Neural cell (in vitro differentiated cells): ENCODE measurements around the gene CALHM2. TPM values are rescaled to one million over a fixed set of nuclear protein-coding genes. Genes with fewer than 3 reads are reported as not detected.

Experiments
- H2AFZ ChIP-seq: fragments of 200-600, 300-800 bp; sonication (generic), shearing (Covaris generic); 2 replicates; pipeline ENCODE4 v1.6.0; 2014; ENCODE audit warnings: low read depth, mild to moderate bottlenecking, antibody characterized with exemption, low read length, moderate library complexity
- H3F3A ChIP-seq: fragments of 200-600 bp; shearing (Covaris generic); 2 replicates; pipeline ENCODE4 v1.6.1; 2016; ENCODE audit warnings: mild to moderate bottlenecking, moderate library complexity, mixed read lengths, antibody characterized with exemption, low read length; ENCODE audit not compliant: insufficient read depth, poor library complexity, severe bottlenecking
- H3K27ac ChIP-seq: fragments of 200-600, 300-800 bp; sonication (generic), shearing (Covaris generic); 2 replicates; pipeline ENCODE4 v1.5.1; 2014; ENCODE audit warnings: mild to moderate bottlenecking, low read length, moderate library complexity
- H3K27me3 ChIP-seq: fragments of 300-800, 200-600 bp; sonication (generic), shearing (Covaris generic); 2 replicates; pipeline ENCODE4 v1.6.0; 2014; ENCODE audit warnings: mild to moderate bottlenecking, low read depth, low read length, moderate library complexity; ENCODE audit not compliant: insufficient read depth
- H3K36me3 ChIP-seq: fragments of 300-800, 200-600 bp; sonication (generic), shearing (Covaris generic); 2 replicates; pipeline ENCODE4 v1.5.1; 2014; ENCODE audit warnings: mild to moderate bottlenecking, antibody characterized with exemption, low read length, moderate library complexity; ENCODE audit not compliant: insufficient read depth
- H3K4me2 ChIP-seq: fragments of 300-800, 200-600 bp; sonication (generic), shearing (Covaris generic); 2 replicates; pipeline ENCODE4 v1.6.0; 2014; ENCODE audit warnings: mild to moderate bottlenecking, low read length
- H3K4me3 ChIP-seq: fragments of 300-800, 200-600 bp; sonication (generic), shearing (Covaris generic); 2 replicates; pipeline ENCODE4 v1.5.1; 2014; ENCODE audit warnings: mild to moderate bottlenecking, low read length, moderate library complexity
- H3K79me2 ChIP-seq: fragments of 200-600 bp; shearing (Covaris generic); replicated peaks from 2 replicates; pipeline ENCODE4 v1.6.0; 2014; ENCODE audit warnings: mild to moderate bottlenecking, low read length, moderate library complexity; ENCODE audit not compliant: insufficient read depth
- H3K9ac ChIP-seq: fragments of 300-800, 200-600 bp; sonication (generic), shearing (Covaris generic); 2 replicates; pipeline ENCODE4 v1.6.1; 2016; ENCODE audit warnings: mild to moderate bottlenecking, low read length, mixed read lengths
- H3K9me2 ChIP-seq: fragments of 200-600 bp; shearing (Covaris generic); 2 replicates; pipeline ENCODE4 v1.6.1; 2016; ENCODE audit warnings: mild to moderate bottlenecking, low read length, mixed read lengths; ENCODE audit not compliant: insufficient read depth
- H3K9me3 ChIP-seq: fragments of 200-600, 300-800 bp; sonication (generic), shearing (Covaris generic); 2 replicates; pipeline ENCODE4 v1.6.1; 2016; ENCODE audit warnings: mild to moderate bottlenecking, mixed run types, low read length, moderate library complexity, mixed read lengths
- H4K20me1 ChIP-seq: fragments of 200-600 bp; shearing (Covaris generic); 2 replicates; pipeline ENCODE4 v1.6.1; 2016; ENCODE audit warnings: mild to moderate bottlenecking, mixed run types; ENCODE audit not compliant: insufficient read depth
- CTCF ChIP-seq: fragments of 450-650 bp; IDR thresholded peaks from 2 replicates; pipeline ENCODE4 v1.5.1; 2014; ENCODE audit warnings: antibody characterized with exemption, mild to moderate bottlenecking, moderate library complexity; ENCODE audit not compliant: poor library complexity, severe bottlenecking
- EP300 ChIP-seq: fragments of 450-650 bp; conservative IDR thresholded peaks from 2 replicates; pipeline ENCODE4 v1.6.1; 2014; ENCODE audit warnings: antibody characterized with exemption, mild to moderate bottlenecking, moderate library complexity; ENCODE audit not compliant: poor library complexity, severe bottlenecking
- EZH2 ChIP-seq: fragments of 200-600, 300-800 bp; shearing (Covaris generic), sonication (generic); IDR thresholded peaks from 2 replicates; pipeline ENCODE4 v1.6.1; 2014; ENCODE audit warnings: antibody characterized with exemption, low read length, borderline replicate concordance, mild to moderate bottlenecking; ENCODE audit not compliant: insufficient read depth, poor library complexity, severe bottlenecking
- MXI1 ChIP-seq: fragments of 450-650 bp; conservative IDR thresholded peaks from 2 replicates; pipeline ENCODE4 v1.6.1; 2014; ENCODE audit warnings: antibody characterized with exemption, mild to moderate bottlenecking; ENCODE audit not compliant: poor library complexity, severe bottlenecking
- POLR2AphosphoS5 ChIP-seq: IDR thresholded peaks from 2 replicates; pipeline ENCODE4 v1.6.1; 2012
- RAD21 ChIP-seq: fragments of 450-650 bp; conservative IDR thresholded peaks from 2 replicates; pipeline ENCODE4 v1.6.1; 2014; ENCODE audit warnings: antibody characterized with exemption, mild to moderate bottlenecking, moderate library complexity
- REST ChIP-seq: IDR thresholded peaks from 2 replicates; pipeline ENCODE4 v1.6.1; 2012; ENCODE audit warnings: borderline replicate concordance
- SMC3 ChIP-seq: fragments of 450-650 bp; conservative IDR thresholded peaks from 2 replicates; pipeline ENCODE4 v1.6.1; 2014; ENCODE audit warnings: antibody characterized with exemption, mild to moderate bottlenecking, moderate library complexity; ENCODE audit not compliant: poor library complexity
- TAF1 ChIP-seq: IDR thresholded peaks from 2 replicates; pipeline ENCODE4 v1.6.1; 2012; ENCODE audit warnings: low read depth
- polyA plus RNA-seq: library from polyadenylated mRNA; depleted of rRNA; stranded (reverse); fragments of >200 nt; gene quantifications from 2 replicates; pipeline ENCODE4 v1.2.3, GENCODE V29; 2014

CALHM2 gene
- polyA plus RNA-seq, 1 donor from 2014 or later = not detected

- no peak overlapping the region for H3K4me3 ChIP-seq
- no peaks in the 10 kb centered on the region for H3K36me3 ChIP-seq
- no peak for TF ChIP-seq MXI1
- TF ChIP-seq CTCF = peak; percentile 51
- TF ChIP-seq SMC3 = peak; percentile 37
- H3K27ac ChIP-seq = no peak overlapping the region
- no peak overlapping the region for H3K4me2 ChIP-seq
- H4K20me1 ChIP-seq = no peaks in the 10 kb centered on the region
- H2AFZ ChIP-seq = no peak overlapping the region
- no peaks in the 10 kb centered on the region for H3K9me3 ChIP-seq
- no peaks in the 10 kb centered on the region for H3K9me2 ChIP-seq
- no peaks in the 10 kb centered on the region for H3K79me2 ChIP-seq
- no peaks in the 10 kb centered on the region for H3K27me3 ChIP-seq
- no peak overlapping the region for H3K9ac ChIP-seq
- H3F3A ChIP-seq = no peaks in the 10 kb centered on the region
Measured at GRCh38 chr10:103481974-103482531, 29.9 kb upstream of the CALHM2 start.

DNA sequence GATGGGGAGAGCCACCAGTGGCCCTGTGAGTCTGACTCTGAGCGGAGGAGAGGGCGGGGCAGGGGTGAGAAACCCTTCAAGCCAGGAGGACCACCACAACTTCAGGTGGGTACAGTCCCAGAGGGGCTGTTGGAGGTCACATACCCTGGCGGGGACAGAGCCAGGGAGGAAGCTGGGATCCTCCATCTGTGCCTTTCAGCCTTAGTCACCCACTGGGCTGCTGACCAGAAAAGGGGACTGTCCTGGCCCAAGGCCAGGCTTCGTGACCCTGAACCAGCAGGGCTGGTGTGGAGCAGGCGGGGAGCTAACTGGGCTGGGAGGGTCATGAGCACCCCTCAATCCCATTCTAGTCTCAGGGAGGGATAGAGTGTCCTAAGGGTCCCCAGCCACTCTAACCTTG, 28.4 kb upstream of the CALHM2 start:
- Histone ChIP-seq H3K9ac (no peak overlapping the region), H2AFZ (no peak overlapping the region), H3K4me3 (no peak overlapping the region), H3K27me3 (no peaks in the 10 kb centered on the region), H3K9me3 (no peaks in the 10 kb centered on the region), H3F3A (no peaks in the 10 kb centered on the region), H3K79me2 (no peaks in the 10 kb centered on the region), H4K20me1 (no peaks in the 10 kb centered on the region), H3K4me2 (no peak overlapping the region), H3K9me2 (no peaks in the 10 kb centered on the region), H3K36me3 (no peaks in the 10 kb centered on the region), H3K27ac (no peak overlapping the region)
- TF ChIP-seq SMC3 = no peak

DNA sequence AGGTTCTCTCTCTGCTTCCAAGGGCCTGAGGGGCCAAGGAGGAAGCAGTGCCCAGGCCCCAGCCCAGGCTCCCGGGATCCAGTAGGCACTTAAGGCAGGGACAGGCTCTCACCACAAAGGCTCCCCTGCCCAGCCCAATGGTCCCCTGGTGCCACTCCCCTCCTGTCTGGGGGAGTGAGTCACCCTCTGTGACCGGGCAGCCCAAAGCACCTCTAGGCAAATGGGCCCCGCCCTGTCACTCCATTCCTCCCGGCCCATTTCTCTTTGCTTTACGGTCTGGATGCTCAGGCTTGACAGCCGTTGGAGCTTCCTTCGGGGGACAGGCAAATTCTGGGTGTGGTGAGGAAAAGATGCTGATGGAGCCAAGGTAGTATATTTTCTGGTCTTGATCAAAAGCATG, 27.0 kb upstream of the CALHM2 start, which contains the start of gene CALHM3:
TSS of gene CALHM3 (minus strand) at position 106 of the 400 bp plus-strand sequence. CDS start 208 bp downstream, outside the sequence.
- Histone ChIP-seq H3K4me3 (no peak within 1 kb of the TSS), H4K20me1 (no peaks in the 10 kb centered on the region), H3K9me3 (no peaks in the 10 kb centered on the region), H3K27me3 (no peaks in the 10 kb centered on the region), H3K4me2 (no peak within 1 kb of the TSS), H2AFZ (no peak within 1 kb of the TSS), H3K9ac (no peak within 1 kb of the TSS), H3K36me3 (no peaks in the 10 kb centered on the region), H3K79me2 (no peaks in the 10 kb centered on the region), H3K27ac (no peak within 1 kb of the TSS), H3K9me2 (no peaks in the 10 kb centered on the region), H3F3A (no peaks in the 10 kb centered on the region)
- TF ChIP-seq MXI1 (no peak), EP300 (no peak), REST (no peak), RAD21 (no peak), POLR2AphosphoS5 (no peak), EZH2 (no peak), TAF1 (no peak), SMC3 (no peak)
